Gastroesophageal sphincter (tissue), 3 donors: ENCODE data around the gene PROSER1.

ENCODE experiments used
- POLR2A ChIP-seq, 2 donors: fragments of 450-650 bp; IDR thresholded peaks; one replicate each; pipeline ENCODE4 v1.6.1; 2017; ENCODE audit warnings: antibody characterized with exemption in 2 of 2, mild to moderate bottlenecking in 2 of 2, moderate library complexity in 1 of 2
- POLR2AphosphoS5 ChIP-seq: sonication (generic); formaldehyde crosslinking; IDR thresholded peaks from one replicate; pipeline ENCODE4 v1.6.1; 2017; ENCODE audit warnings: antibody characterized with exemption
- TF ChIP-seq, protein P1 (sequence below), 4 experiments: fragments of 200-600 bp in 2 of 4; fragments of 450-650 bp in 2 of 4; sonication (generic) in 1 of 4; IDR thresholded peaks; one replicate each; pipeline ENCODE4 v1.5.1; 2017 to 2019; ENCODE audit warnings: antibody characterized with exemption in 4 of 4, mild to moderate bottlenecking in 2 of 4, moderate library complexity in 2 of 4

DNA sequence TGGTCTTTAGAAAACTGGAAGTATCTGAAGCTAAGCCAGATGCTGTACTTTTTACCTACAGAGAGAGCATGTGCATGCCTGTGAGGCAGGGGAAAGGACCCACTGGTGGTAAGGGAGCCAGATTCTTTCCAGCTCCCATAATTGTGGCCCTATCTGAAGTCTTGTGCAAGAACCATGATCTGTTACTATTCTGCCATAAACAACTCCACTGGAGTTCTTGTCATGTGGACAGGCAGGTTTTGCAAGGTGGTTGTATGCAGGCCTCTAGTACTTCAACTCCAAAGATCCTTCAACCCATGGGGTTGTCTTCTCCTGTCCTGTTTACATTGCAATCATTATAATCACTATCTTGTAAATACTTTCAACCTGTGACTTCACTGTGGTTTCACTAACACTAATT, 14.1 kb downstream of the PROSER1 start:
- TF ChIP-seq POLR2A (IDR thresholded peaks at IDR 0.05) = no peak
- TF ChIP-seq, protein P1, sequence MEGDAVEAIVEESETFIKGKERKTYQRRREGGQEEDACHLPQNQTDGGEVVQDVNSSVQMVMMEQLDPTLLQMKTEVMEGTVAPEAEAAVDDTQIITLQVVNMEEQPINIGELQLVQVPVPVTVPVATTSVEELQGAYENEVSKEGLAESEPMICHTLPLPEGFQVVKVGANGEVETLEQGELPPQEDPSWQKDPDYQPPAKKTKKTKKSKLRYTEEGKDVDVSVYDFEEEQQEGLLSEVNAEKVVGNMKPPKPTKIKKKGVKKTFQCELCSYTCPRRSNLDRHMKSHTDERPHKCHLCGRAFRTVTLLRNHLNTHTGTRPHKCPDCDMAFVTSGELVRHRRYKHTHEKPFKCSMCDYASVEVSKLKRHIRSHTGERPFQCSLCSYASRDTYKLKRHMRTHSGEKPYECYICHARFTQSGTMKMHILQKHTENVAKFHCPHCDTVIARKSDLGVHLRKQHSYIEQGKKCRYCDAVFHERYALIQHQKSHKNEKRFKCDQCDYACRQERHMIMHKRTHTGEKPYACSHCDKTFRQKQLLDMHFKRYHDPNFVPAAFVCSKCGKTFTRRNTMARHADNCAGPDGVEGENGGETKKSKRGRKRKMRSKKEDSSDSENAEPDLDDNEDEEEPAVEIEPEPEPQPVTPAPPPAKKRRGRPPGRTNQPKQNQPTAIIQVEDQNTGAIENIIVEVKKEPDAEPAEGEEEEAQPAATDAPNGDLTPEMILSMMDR (IDR thresholded peaks at IDR 0.05) = no peak
- TF ChIP-seq POLR2AphosphoS5 = no peak
